ENCODE measurements around the gene PGAP6. TPM values are rescaled to one million over a fixed set of nuclear protein-coding genes. Genes with fewer than 3 reads are reported as not detected.
A peak's percentile ranks its signal among the peaks of the same experiment; 100 is the strongest.

PGAP6 gene
- total and polyA plus RNA-seq, 12 donors, result 18.2 to 66.7 (median 42.3) TPM

DNA sequence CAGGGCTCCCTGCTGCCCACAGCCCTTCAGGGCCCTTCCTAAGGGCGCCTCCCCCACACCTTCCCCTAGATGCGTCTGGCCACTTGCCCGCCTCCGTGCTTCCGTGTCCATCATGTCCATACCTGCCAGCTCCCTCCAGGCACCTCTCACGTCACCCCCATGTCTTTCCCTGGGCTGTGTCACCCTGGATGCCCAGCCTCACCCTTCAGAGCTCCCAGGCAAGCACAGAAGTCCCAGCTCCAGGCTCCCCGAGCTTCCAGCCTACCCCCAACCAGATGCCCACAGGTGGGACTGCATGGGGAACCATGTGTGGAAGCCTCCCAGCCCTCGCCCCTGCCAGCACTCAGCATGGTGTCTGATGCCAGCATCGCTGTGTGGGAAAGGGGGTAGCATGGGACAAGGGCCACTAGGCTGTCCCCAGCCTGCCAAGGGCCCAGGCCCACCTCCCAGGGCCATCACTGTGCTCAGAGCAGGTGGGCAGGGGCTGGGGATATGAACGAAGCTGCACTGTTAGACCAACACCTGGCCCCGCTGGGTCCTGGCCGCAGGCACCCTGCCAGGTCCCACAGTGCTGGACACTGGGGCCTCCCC lies 27.4 kb downstream of the PGAP6 start:
- TF ChIP-seq, protein P1, sequence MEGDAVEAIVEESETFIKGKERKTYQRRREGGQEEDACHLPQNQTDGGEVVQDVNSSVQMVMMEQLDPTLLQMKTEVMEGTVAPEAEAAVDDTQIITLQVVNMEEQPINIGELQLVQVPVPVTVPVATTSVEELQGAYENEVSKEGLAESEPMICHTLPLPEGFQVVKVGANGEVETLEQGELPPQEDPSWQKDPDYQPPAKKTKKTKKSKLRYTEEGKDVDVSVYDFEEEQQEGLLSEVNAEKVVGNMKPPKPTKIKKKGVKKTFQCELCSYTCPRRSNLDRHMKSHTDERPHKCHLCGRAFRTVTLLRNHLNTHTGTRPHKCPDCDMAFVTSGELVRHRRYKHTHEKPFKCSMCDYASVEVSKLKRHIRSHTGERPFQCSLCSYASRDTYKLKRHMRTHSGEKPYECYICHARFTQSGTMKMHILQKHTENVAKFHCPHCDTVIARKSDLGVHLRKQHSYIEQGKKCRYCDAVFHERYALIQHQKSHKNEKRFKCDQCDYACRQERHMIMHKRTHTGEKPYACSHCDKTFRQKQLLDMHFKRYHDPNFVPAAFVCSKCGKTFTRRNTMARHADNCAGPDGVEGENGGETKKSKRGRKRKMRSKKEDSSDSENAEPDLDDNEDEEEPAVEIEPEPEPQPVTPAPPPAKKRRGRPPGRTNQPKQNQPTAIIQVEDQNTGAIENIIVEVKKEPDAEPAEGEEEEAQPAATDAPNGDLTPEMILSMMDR (IDR thresholded peaks at IDR 0.05), result no peak
- no peak for TF ChIP-seq POLR2A (IDR thresholded peaks at IDR 0.05)
- Histone ChIP-seq H3K27me3 (no peaks in the 10 kb centered on the region), H3K9me3 (replicated peaks in 1 of 3) (no peaks in the 10 kb centered on the region), H3K4me3 (no peak overlapping the region), H3K27ac (no peak overlapping the region), H3K36me3 (replicated peaks in 1 of 2) (no peaks in the 10 kb centered on the region), H3K4me1 (replicated peaks in 1 of 2) (peaks cover 13 to 17% of the 10 kb centered on the region in 2 donors)
- intact Hi-C loops (cut with DNase I), result loop anchor here (10.0 kb wide), 1 partner anchor 120 kb away; the partner anchor contains the start of gene FAM234A (in 2 of the 2)
- WGBS, 4 donors, result 93 to 95% (median 93%) methylated on average over 9 to 12 of the region's 12 CpGs
- DNase-seq, result peak in 1 of 7 donors; percentile 37

DNA sequence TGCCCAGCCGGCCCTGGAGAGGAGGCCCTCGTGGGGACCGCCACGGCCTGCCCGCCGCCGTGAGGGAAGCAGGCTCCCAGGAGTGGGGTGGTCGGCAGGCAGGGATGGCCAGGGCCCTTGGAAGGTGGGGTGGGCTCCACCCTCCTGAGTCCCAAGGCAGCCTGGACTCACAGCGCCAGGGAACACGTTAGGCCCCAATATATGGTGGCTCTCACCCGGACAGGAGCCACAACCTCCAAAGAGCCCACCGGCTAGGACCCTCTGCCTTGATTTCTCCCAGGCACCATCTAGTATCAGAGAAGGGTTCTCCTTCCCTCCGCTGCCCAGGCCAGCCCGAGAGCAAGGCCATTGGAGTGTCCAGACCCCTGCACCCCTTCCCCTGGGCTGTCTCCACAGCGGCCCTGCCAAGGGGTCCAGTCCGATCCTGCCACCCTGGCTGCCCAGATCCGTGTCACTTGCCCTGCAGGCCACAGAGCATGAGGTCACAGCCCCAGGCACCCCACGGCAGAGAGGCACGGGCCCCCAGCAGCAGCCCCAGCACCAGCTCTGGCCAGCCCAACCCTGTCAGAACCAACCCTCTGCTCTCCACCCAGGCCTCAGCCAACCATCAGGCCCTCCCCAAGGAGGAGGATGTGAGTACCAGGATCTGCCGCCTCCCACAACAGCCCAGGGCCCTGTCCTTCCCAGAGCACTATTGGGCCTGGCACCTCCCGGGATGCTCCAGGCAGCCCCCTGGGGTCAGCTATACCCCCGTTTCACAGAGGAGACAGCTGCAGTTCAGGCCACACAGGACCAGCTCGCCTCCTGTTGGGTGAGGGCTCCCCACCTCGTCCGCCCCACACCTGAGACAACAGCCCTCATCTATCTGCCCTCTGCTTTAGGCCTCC lies 28.1 kb downstream of the PGAP6 start:
- Histone ChIP-seq H3K9me3 (replicated peaks in 1 of 3) (no peaks in the 10 kb centered on the region), H3K27me3 (no peaks in the 10 kb centered on the region), H3K4me1 (replicated peaks in 1 of 2) (peaks cover 19 to 25% of the 10 kb centered on the region in 2 donors), H3K27ac (peak overlapping the region in 1 of 5 donors; percentile 68), H3K36me3 (replicated peaks in 1 of 2) (no peaks in the 10 kb centered on the region), H3K4me3 (peak overlapping the region in 1 of 4 donors; percentile 89)
- TF ChIP-seq, protein P1 (IDR thresholded peaks at IDR 0.05), result no peak
- TF ChIP-seq POLR2A (IDR thresholded peaks at IDR 0.05), result no peak
- WGBS, 4 donors, result 67 to 89% (median 77%) methylated on average over 6 to 25 of the region's 25 CpGs
- intact Hi-C loops (cut with DNase I), result loop anchor here (10.0 kb wide), 1 partner anchor 119 kb away; the partner anchor contains the start of gene FAM234A (in 2 of the 2)
- peak in 1 of 7 donors; percentile 52 for DNase-seq

DNA sequence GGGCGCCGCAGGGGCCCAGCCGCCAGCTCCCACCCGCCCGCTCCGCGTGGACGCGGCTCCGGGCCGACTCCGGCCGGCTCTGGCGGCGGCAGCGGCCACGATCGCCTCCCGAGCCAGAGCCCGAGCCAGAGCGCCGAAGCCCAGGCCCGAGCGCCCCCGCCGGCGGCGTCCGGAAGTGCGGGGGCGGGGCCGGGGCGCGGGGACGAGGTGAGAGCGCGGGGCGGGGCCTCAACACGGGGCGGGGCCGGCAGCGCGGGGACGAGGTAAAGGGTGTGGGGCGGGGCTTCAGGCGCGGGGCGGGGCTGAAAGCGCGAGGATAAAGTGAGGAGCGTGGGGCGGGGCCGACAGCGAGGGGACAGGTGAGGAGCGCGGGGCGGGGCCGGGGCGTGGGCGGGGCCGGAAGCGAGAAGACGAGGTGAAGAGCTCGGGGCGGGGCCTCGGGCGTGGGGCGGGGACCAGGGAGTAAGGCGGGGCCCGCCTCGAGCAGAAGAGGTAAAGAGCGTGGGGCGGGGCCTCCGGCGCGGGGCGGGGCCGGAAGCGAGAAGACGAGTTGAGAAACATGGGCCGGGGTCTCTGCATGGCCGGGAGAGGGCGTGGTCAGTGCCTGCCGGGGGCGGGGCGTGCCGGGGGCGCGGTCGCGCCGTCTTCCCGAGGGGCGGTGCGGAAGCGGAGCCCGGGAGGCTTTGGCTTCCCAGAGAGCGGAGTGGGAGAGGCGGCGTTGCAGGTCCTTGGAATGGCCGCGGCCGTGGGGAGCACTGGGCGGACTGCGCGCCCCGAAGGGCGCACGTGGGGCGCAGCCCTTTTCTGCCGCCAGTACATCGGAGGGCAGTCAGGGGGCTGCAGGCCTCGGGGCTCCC lies 29.0 kb downstream of the PGAP6 start, which contains the start of gene AXIN1:
Gene AXIN1, minus strand, starts transcription at position 177 of the 857 bp plus-strand sequence. CDS start 5,698 bp downstream, outside the sequence.
- no peaks in the 10 kb centered on the region for H3K36me3 ChIP-seq (replicated peaks in 1 of 2)
- no peaks in the 10 kb centered on the region for H3K27me3 ChIP-seq
- H3K27ac ChIP-seq, result peak within 1 kb of the TSS in 2 of 5 donors; percentile 47 to 85
- no peaks in the 10 kb centered on the region for H3K9me3 ChIP-seq (replicated peaks in 1 of 3)
- DNase-seq, result peak; percentile 100
- intact Hi-C loops (cut with DNase I), result loop anchor here (10.0 kb wide), 1 partner anchor 118 kb away; the partner anchor contains the start of gene FAM234A (in 2 of the 2)
- 1 to 2% (median 1%) methylated on average over 16 to 113 of the region's 113 CpGs for WGBS, 4 donors
- TF ChIP-seq POLR2A (IDR thresholded peaks at IDR 0.05), result peak; percentile 49 to 58
- TF ChIP-seq, protein P1 (IDR thresholded peaks at IDR 0.05), result peak in 3 of 6 experiments; percentile 47 to 72 (median 69)
- H3K4me3 ChIP-seq, result peak within 1 kb of the TSS in 3 of 4 donors; percentile 11 to 89 (median 56)
- H3K4me1 ChIP-seq (replicated peaks in 1 of 2), result peaks cover 19 to 28% of the 10 kb centered on the region in 2 donors

All from adrenal gland (tissue), 12 donors.